Right lobe of liver (tissue), 6 donors: ENCODE data around the gene TMTC1. TPM values are rescaled to one million over a fixed set of nuclear protein-coding genes. Genes with fewer than 3 reads are reported as not detected.

Experiments
- ATAC-seq, 4 donors: fragments of 200-7000 bp; cut with Tn5 transposase; one replicate each; pipeline ENCODE4 v1.9.1; 2020; ENCODE audit warnings: mild to moderate bottlenecking in 4 of 4, moderate library complexity in 4 of 4
- DNase-seq, 3 donors: peaks; one replicate each; pipeline ENCODE4 v3.0.0-alpha.2; 2020
- H3K27ac ChIP-seq, 3 donors: fragments of 200-600 bp; one replicate each; pipeline ENCODE4 v1.8.0; 2022
- H3K27me3 ChIP-seq, 2 donors: fragments of 200-600 bp; one replicate each; pipeline ENCODE4 v1.8.0; 2022
- H3K36me3 ChIP-seq, 4 donors: fragments of 200-600 bp; sonication (generic) in 1 of 4; one replicate each; pipeline versions ENCODE4 v1.5.1 to v1.8.0; 2017 to 2022; ENCODE audit warnings: control low read depth in 1 of 4
- H3K4me1 ChIP-seq, 4 donors: fragments of 200-600 bp; sonication (generic) in 1 of 4; one replicate each; pipeline versions ENCODE4 v1.5.1 to v1.8.0; 2017 to 2022; ENCODE audit warnings: control low read depth in 1 of 4
- H3K4me3 ChIP-seq, 3 donors: fragments of 200-600 bp; one replicate each; pipeline ENCODE4 v1.8.0; 2022
- H3K9me3 ChIP-seq, 4 donors: fragments of 200-600 bp; sonication (generic) in 1 of 4; one replicate each; pipeline versions ENCODE4 v1.5.1 to v1.8.0; 2017 to 2022; ENCODE audit warnings: control low read depth in 1 of 4
- CTCF ChIP-seq, 4 donors: fragments of 200-600 bp in 3 of 4; fragments of 450-650 bp in 1 of 4; IDR thresholded peaks; one replicate each; pipeline versions ENCODE4 v1.5.1 to v1.8.0; 2016 to 2022; ENCODE audit warnings: antibody characterized with exemption in 4 of 4, mild to moderate bottlenecking in 2 of 4
- POLR2A ChIP-seq: fragments of 450-650 bp; IDR thresholded peaks from one replicate; pipeline ENCODE4 v1.6.1; 2017; ENCODE audit warnings: antibody characterized with exemption, mild to moderate bottlenecking
- WGBS: methylation state at CpG from one replicate; pipeline ENCODE4 v1.1.6; 2018; ENCODE audit warnings: low coverage, low lambda C conversion rate; ENCODE audit not compliant: insufficient coverage; ENCODE audit errors: missing lambda C conversion rate; 5-methylcytosine and 5-hydroxymethylcytosine counted together
- intact Hi-C, 2 donors: fragments of 100-400 bp; cut with DNase I; formaldehyde crosslinking; loops; one replicate each; pipeline versions ENCODE4 v1.11.2 to v1.14.1; 2022
- total RNA-seq, 6 experiments: library from RNA; depleted of rRNA in 2 of 6; stranded (reverse); fragments of >200 nt in 2 of 6; fragmentation: NEBNext Ultra II Directional in 3 of 6; extraction: Animal tissue kit (Norgen Biotek cat#: 25700) in 3 of 6; gene quantifications; one replicate each; pipeline versions ENCODE4 v1.1.0 to v1.2.4, GENCODE V29; 2016 to 2023
- donor health status: DM: no; HTN: yes; CAD: no.
- donor health status: DM: no; HTN: no; CAD: no.
- donor health status: DM: no; HTN: no; CAD: no.
- donor health status: DM: no; HTN: yes; CAD: no.
- donor health status: DM: no; HTN: yes; CAD: no.

The TMTC1 gene
- total RNA-seq, 6 experiments from 2014 or later, result 3.0 to 4.2 (median 3.5) TPM

- intact Hi-C loops, result no loop called here
Measured at GRCh38 chr12:29714966-29715365, 68.8 kb downstream of the TMTC1 start.

GRCh38 chr12:29713729-29714128 is 70.0 kb downstream of the TMTC1 start:
- H3K27ac ChIP-seq, result no peak overlapping the region
- no peak overlapping the region for H3K4me3 ChIP-seq
- TF ChIP-seq CTCF (IDR thresholded peaks at IDR 0.05) (no peak), POLR2A (no peak)
- DNase-seq (no peak), ATAC-seq (no peak)
- no peaks in the 10 kb centered on the region for H3K4me1 ChIP-seq
- no peaks in the 10 kb centered on the region for H3K27me3 ChIP-seq
- intact Hi-C loops, result no loop called here
- no peaks in the 10 kb centered on the region for H3K9me3 ChIP-seq
- H3K36me3 ChIP-seq, result no peaks in the 10 kb centered on the region
- 61% methylated on average over 3 of the region's 3 CpGs for WGBS

More at GRCh38 chr12:29714966-29715365, 68.8 kb downstream of the TMTC1 start:
- Histone ChIP-seq H3K36me3 (no peaks in the 10 kb centered on the region), H3K4me3 (no peak overlapping the region), H3K27ac (no peak overlapping the region), H3K27me3 (no peaks in the 10 kb centered on the region), H3K4me1 (no peaks in the 10 kb centered on the region), H3K9me3 (no peaks in the 10 kb centered on the region)
- ATAC-seq (no peak), DNase-seq (no peak)
- TF ChIP-seq POLR2A, result no peak
- TF ChIP-seq CTCF (IDR thresholded peaks at IDR 0.05), result no peak

- 52% methylated on average over 2 of the region's 2 CpGs for WGBS
- intact Hi-C loops, result no loop called here
- Histone ChIP-seq H3K27me3 (no peaks in the 10 kb centered on the region), H3K4me3 (no peak overlapping the region), H3K27ac (no peak overlapping the region), H3K4me1 (no peaks in the 10 kb centered on the region), H3K9me3 (no peaks in the 10 kb centered on the region), H3K36me3 (no peaks in the 10 kb centered on the region)
- TF ChIP-seq CTCF (IDR thresholded peaks at IDR 0.05) (no peak), POLR2A (no peak)
- DNase-seq (no peak), ATAC-seq (no peak)
Measured at GRCh38 chr12:29711381-29711780, 72.4 kb downstream of the TMTC1 start.

- Histone ChIP-seq H3K4me1 (no peaks in the 10 kb centered on the region), H3K27me3 (no peaks in the 10 kb centered on the region), H3K4me3 (no peak overlapping the region), H3K36me3 (no peaks in the 10 kb centered on the region), H3K27ac (no peak overlapping the region), H3K9me3 (no peaks in the 10 kb centered on the region)
- ATAC-seq, result no peak
- 71% methylated on average over 2 of the region's 5 CpGs for WGBS
- intact Hi-C loops, result no loop called here
- TF ChIP-seq POLR2A (no peak), CTCF (IDR thresholded peaks at IDR 0.05) (no peak)
- DNase-seq, result no peak
Measured at GRCh38 chr12:29710104-29710503, 73.6 kb downstream of the TMTC1 start.

GRCh38 chr12:29709496-29710040 is 74.2 kb downstream of the TMTC1 start:
- Histone ChIP-seq H3K36me3 (no peaks in the 10 kb centered on the region), H3K27me3 (no peaks in the 10 kb centered on the region), H3K4me3 (no peak overlapping the region), H3K27ac (no peak overlapping the region), H3K9me3 (no peaks in the 10 kb centered on the region), H3K4me1 (no peaks in the 10 kb centered on the region)
- ATAC-seq (no peak), DNase-seq (no peak)
- no peak for TF ChIP-seq CTCF (IDR thresholded peaks at IDR 0.05)
- no peak for TF ChIP-seq POLR2A
- WGBS, result 79% methylated on average over 3 of the region's 3 CpGs
- intact Hi-C loops, result no loop called here
